Effector memory CD8-positive, alpha-beta T cell (primary cell): ENCODE results near the gene ERAP2.
"Not testable (repeated sequence)": the region's sequence is repeated elsewhere in the genome, so short reads cannot be mapped to it uniquely, and the experiment has no call there.

ENCODE experiments used
- ATAC-seq: fragments of 150-1000 bp; cut with Tn5 transposase; replicated peaks from 2 replicates; pipeline ENCODE4 v1.10.0; 2021; ENCODE audit warnings: mild to moderate bottlenecking, moderate library complexity
- DNase-seq, 3 experiments: peaks; one replicate each; pipeline ENCODE4 v3.0.0; 2021
- H3K27ac Mint-ChIP-seq, 2 donors: one replicate each; pipeline ENCODE4 v1.8.0; 2022; ENCODE audit warnings: mild to moderate bottlenecking in 2 of 2, mixed read lengths in 2 of 2, moderate library complexity in 2 of 2
- H3K27me3 Mint-ChIP-seq, 2 donors: one replicate each; pipeline ENCODE4 v1.8.0; 2022; ENCODE audit warnings: mixed read lengths in 2 of 2
- H3K36me3 Mint-ChIP-seq: one replicate; pipeline ENCODE4 v1.8.0; 2022; ENCODE audit warnings: mild to moderate bottlenecking, moderate library complexity, mixed read lengths; ENCODE audit not compliant: insufficient read depth
- H3K4me1 Mint-ChIP-seq, 2 donors: one replicate each; pipeline ENCODE4 v1.8.0; 2022; ENCODE audit warnings: low read depth in 2 of 2, mixed read lengths in 2 of 2
- H3K4me3 Mint-ChIP-seq, 2 donors: one replicate each; pipeline ENCODE4 v1.8.0; 2022; ENCODE audit warnings: mild to moderate bottlenecking in 2 of 2, mixed read lengths in 2 of 2, moderate library complexity in 2 of 2
- H3K9me3 Mint-ChIP-seq, 2 donors: one replicate each; pipeline ENCODE4 v1.8.0; 2022; ENCODE audit warnings: mixed read lengths in 2 of 2

The ERAP2 gene

DNA sequence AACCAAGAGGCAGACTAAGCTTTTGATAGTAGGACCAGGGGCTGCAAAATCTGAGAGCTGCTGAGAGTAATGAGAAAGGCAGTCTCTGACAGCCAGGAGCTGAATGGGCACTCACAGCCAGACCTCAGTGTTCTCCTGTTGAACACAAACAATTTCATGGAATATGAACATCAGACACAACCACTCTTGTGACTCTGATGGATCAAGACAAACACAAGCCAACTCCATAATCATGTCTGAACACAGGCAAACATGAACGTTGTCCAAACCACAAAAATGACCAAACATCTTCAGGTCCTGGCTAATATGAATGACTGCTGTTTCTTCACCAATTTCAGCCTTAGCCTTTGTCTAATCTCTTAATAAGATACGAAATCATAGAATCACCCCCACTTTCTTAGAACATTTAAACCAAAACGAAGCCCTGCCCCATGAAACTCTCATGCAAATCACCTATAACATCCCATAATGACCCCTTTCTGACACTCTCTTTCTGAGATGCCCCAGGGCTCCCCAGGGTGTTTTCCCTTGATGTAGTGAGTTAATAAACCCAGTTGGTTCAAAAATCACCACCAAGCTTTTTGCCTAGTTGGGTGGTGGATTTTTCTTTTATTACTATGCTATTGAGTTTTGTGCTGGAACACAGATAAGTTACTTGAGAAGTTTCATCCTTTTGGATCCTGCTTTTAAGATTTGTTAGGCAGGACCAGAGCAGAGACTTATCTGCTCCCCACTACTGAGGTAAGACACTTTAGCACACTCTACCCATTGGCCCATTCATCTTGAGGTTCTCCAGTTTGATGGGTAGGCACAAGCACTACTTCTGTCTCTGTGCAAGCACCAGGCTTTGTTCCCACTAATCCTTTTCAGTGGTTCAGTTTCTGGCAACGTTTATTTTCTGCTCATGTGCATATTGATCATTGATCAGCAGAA is 5.9 kb upstream of the ERAP2 start:
- no peaks in the 10 kb centered on the region for H3K9me3 Mint-ChIP-seq
- peaks cover 8% of the 10 kb centered on the region for H3K36me3 Mint-ChIP-seq
- no peak overlapping the region for H3K4me3 Mint-ChIP-seq
- peaks cover 7 to 22% of the 10 kb centered on the region in 2 donors for H3K4me1 Mint-ChIP-seq
- H3K27me3 Mint-ChIP-seq: no peaks in the 10 kb centered on the region
- ATAC-seq (peak; percentile 27), DNase-seq (no peak)
- no peak overlapping the region for H3K27ac Mint-ChIP-seq

- H3K36me3 Mint-ChIP-seq: peaks cover 8% of the 10 kb centered on the region
- no peak for DNase-seq
- no peaks in the 10 kb centered on the region for H3K27me3 Mint-ChIP-seq
- ATAC-seq: no peak
- H3K27ac Mint-ChIP-seq: no peak overlapping the region
- H3K4me1 Mint-ChIP-seq: peaks cover 14 to 29% of the 10 kb centered on the region in 2 donors
- no peak overlapping the region for H3K4me3 Mint-ChIP-seq
- no peaks in the 10 kb centered on the region for H3K9me3 Mint-ChIP-seq
These were observed 5.3 kb upstream of the ERAP2 start for GRCh38 chr5:96871027-96871399.

DNA sequence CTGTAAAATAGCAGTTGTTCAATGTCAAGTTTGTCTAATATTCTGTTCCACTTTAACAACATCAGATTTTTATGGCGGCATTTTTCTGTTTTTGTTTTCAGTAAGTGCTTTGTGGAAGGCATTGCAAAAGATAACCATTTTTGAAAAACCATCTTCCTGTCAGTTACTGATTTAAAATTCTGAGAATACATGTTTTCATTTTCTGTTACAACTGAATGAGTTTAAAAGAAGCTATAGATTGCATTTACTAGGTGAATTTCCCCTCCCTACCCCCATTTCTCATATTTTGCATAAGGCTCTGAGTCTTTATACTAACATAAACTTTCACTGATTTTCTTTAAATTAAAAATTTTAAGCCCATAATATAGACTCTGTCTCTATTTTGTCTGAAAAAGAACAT is 4.6 kb upstream of the ERAP2 start:
- Mint-ChIP-seq H3K36me3 (peaks cover 8% of the 10 kb centered on the region), H3K27ac (no peak overlapping the region), H3K4me3 (no peak overlapping the region), H3K9me3 (no peaks in the 10 kb centered on the region), H3K27me3 (no peaks in the 10 kb centered on the region), H3K4me1 (peaks cover 14 to 29% of the 10 kb centered on the region in 2 donors)
- no peak for DNase-seq
- no peak for ATAC-seq

- H3K4me1 Mint-ChIP-seq: peaks cover 14 to 29% of the 10 kb centered on the region in 2 donors
- DNase-seq (no peak), ATAC-seq (no peak)
- H3K27me3 Mint-ChIP-seq: no peaks in the 10 kb centered on the region
- no peaks in the 10 kb centered on the region for H3K9me3 Mint-ChIP-seq
- peaks cover 8% of the 10 kb centered on the region for H3K36me3 Mint-ChIP-seq
- no peak overlapping the region for H3K4me3 Mint-ChIP-seq
- H3K27ac Mint-ChIP-seq: peak overlapping the region; percentile 54 to 67
These were observed 2.9 kb upstream of the ERAP2 start for GRCh38 chr5:96873449-96873848.

DNA sequence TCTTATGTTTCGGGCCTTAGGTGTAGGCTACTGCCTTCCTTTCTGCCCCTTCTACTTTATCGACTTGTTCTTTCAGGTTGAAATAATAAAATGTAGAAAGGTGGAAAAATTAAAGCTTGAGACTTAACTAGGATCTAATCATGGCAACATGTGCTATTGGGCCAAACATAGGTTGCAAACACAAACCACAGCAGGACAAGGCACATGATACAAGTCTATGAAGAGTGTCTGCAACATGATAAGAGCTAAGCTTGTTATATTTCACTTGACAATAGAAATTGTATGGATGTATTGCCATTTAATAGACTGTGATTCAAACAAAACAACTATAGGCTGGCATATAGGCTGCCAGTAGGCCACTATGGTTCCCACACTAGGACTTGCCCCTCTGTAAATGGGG is 1.7 kb upstream of the ERAP2 start:
- Mint-ChIP-seq H3K36me3 (peaks cover 6% of the 10 kb centered on the region), H3K4me3 (peak overlapping the region; percentile 26 to 93), H3K27ac (peak overlapping the region; percentile 91 to 94), H3K27me3 (no peaks in the 10 kb centered on the region), H3K9me3 (no peaks in the 10 kb centered on the region), H3K4me1 (peaks cover 17 to 25% of the 10 kb centered on the region in 2 donors)
- ATAC-seq: no peak
- no peak for DNase-seq

GRCh38 chr5:96875791-96876291 is 459 bp upstream of the ERAP2 start:
- H3K27me3 Mint-ChIP-seq: no peaks in the 10 kb centered on the region
- H3K36me3 Mint-ChIP-seq: peaks cover 7% of the 10 kb centered on the region
- peak overlapping the region; percentile 84 to 93 for H3K4me3 Mint-ChIP-seq
- DNase-seq: no peak
- ATAC-seq: peak; percentile 61
- H3K9me3 Mint-ChIP-seq: no peaks in the 10 kb centered on the region
- peaks cover 28 to 32% of the 10 kb centered on the region in 2 donors for H3K4me1 Mint-ChIP-seq
- H3K27ac Mint-ChIP-seq: peak overlapping the region; percentile 91 to 94

DNA sequence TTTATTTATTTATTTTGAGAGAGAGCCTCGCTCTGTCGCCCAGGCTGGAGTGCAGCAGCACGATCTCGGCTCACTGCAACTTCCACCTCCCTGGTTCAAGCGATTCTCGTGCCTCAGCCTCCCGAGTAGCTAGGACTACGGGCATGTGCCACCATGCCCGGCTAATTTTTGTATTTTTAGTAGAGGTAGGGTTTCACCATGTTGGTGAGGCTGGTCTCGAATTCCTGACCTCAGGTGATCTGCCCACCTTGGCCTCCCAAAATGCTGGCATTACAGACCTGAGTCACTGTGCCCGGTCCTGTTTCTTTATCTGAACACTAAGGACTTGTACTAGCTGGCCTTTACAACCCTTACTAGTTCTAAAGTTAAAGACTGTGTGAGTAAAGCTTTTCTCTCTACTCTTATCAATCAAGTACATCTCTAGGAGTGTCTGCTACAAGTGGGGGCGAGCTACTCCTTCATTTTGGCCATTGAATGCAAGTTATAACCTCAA is 723 bp downstream of the ERAP2 start:
- not testable (repeated sequence) for H3K9me3 Mint-ChIP-seq, DNase-seq, H3K27me3 Mint-ChIP-seq
- peaks cover 38 to 40% of the 10 kb centered on the region in 2 donors for H3K4me1 Mint-ChIP-seq
- peak overlapping the region; percentile 91 to 94 for H3K27ac Mint-ChIP-seq
- H3K36me3 Mint-ChIP-seq: peaks cover 12% of the 10 kb centered on the region
- H3K4me3 Mint-ChIP-seq: peak overlapping the region; percentile 84 to 93
- peak; percentile 26 for ATAC-seq

DNA sequence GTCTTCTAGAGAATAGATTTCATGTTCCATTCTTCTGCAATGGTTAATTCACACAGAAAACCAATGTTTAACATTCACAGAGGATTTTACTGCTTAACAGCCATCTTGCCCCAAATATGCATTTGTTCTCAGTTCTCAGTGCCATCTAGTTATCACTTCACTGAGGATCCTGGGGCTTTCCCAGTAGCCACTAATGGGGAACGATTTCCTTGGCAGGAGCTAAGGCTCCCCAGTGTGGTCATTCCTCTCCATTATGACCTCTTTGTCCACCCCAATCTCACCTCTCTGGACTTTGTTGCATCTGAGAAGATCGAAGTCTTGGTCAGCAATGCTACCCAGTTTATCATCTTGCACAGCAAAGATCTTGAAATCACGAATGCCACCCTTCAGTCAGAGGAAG is 3.4 kb downstream of the ERAP2 start:
- ATAC-seq (no peak), DNase-seq (no peak)
- Mint-ChIP-seq H3K4me3 (peak overlapping the region; percentile 56 to 78), H3K36me3 (peaks cover 24% of the 10 kb centered on the region), H3K9me3 (no peaks in the 10 kb centered on the region), H3K27me3 (no peaks in the 10 kb centered on the region), H3K27ac (peak overlapping the region; percentile 22 to 27), H3K4me1 (peaks cover 57 to 63% of the 10 kb centered on the region in 2 donors)

DNA sequence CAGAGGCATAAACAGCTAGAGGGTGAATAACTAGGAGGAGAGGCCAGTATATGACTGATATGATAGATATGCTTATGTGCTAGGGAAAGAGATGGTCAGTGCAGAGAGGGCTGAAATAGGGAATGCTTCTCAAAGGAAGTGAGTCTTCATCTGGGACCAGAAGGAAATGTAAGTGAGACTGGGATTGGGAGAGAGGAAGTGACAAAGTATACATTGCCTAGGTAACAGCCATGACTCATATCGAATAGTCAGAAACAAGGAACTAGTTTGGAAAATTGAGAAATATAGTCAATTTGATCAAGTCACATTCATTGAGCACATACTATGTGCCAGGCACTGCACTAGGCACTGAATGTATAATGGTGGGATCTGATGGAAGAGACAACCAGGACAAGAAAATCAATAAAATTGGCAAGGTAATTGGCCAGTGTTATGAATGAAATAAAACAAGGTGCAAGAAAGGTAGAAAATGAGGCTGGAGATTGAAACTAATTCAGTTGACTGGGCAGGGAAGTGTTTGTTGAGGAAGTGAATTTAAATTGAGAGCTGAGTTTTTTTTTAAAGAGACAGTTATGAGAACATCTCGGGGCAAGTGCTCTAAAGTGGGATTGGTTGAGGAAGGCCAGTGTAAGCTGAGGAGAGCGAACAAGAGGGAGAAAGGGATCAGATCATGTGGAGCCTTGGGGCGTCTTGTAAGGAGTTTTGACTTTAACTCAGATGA is 4.3 kb downstream of the ERAP2 start:
- Mint-ChIP-seq H3K27ac (peak overlapping the region; percentile 19 to 27), H3K36me3 (peaks cover 30% of the 10 kb centered on the region), H3K9me3 (no peaks in the 10 kb centered on the region), H3K4me3 (peak overlapping the region; percentile 56 to 78), H3K27me3 (no peaks in the 10 kb centered on the region), H3K4me1 (peaks cover 60 to 65% of the 10 kb centered on the region in 2 donors)
- DNase-seq (no peak), ATAC-seq (no peak)

DNA sequence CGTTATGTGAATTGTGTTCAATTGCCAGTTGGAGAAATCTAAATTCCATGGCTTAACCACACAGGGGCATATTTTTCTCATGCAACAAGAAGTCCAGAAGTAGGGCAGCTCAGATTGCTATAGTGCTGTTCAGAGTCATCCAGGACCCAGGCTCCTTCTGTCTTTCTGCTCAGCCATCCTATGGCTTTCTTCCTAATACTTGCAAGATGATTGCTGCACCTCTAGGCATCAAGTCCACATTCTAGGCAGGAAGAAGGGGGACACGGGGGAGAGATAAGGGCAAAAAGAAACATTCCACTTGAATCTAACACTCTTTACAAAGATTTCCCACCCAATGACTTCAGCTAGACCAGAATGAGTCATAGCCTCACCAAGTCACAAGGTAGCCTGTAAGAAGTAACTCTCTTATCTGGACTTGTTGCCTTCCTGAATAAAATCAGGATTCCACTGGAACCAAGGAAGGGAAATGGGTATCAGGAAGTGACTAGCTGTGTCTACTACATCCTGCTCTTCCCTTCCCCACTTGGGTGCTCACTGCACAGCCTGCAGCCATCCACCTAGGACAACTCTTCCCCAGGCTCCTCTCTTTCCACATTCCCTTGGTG is 5.3 kb downstream of the ERAP2 start:
- ATAC-seq: no peak
- DNase-seq: no peak
- H3K27me3 Mint-ChIP-seq: no peaks in the 10 kb centered on the region
- peak overlapping the region; percentile 27 to 95 for H3K27ac Mint-ChIP-seq
- H3K4me3 Mint-ChIP-seq: peak overlapping the region; percentile 56 to 78
- peaks cover 39% of the 10 kb centered on the region for H3K36me3 Mint-ChIP-seq
- H3K9me3 Mint-ChIP-seq: no peaks in the 10 kb centered on the region
- H3K4me1 Mint-ChIP-seq: peaks cover 63 to 71% of the 10 kb centered on the region in 2 donors

DNA sequence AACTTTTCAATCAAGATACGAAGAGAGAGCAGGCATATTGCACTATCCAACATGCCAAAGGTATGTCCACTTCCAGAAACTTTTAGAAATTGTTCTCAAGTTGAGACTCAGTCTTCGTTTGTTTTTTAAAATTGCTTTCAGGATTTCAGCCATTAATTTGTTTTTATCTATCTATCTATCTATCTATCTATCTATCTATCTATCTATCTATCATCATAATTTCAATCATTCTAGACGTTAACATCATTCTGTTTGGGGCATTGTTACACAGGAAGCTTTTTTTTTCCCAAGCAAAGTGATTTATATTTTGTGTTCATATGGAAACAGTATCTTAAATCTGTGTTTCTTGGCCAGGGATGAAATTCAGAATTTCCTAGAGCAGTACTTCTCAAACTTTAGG is 7.6 kb downstream of the ERAP2 start:
- peak overlapping the region; percentile 80 to 95 for H3K27ac Mint-ChIP-seq
- no peak for ATAC-seq
- peak overlapping the region; percentile 38 to 78 for H3K4me3 Mint-ChIP-seq
- H3K9me3 Mint-ChIP-seq: no peaks in the 10 kb centered on the region
- no peaks in the 10 kb centered on the region for H3K27me3 Mint-ChIP-seq
- DNase-seq: no peak
- peaks cover 56% of the 10 kb centered on the region for H3K36me3 Mint-ChIP-seq
- peaks cover 63 to 71% of the 10 kb centered on the region in 2 donors for H3K4me1 Mint-ChIP-seq

GRCh38 chr5:96884995-96885394 is 8.7 kb downstream of the ERAP2 start:
- no peak for ATAC-seq
- H3K4me1 Mint-ChIP-seq: peaks cover 56 to 63% of the 10 kb centered on the region in 2 donors
- H3K27me3 Mint-ChIP-seq: no peaks in the 10 kb centered on the region
- H3K9me3 Mint-ChIP-seq: no peaks in the 10 kb centered on the region
- peaks cover 67% of the 10 kb centered on the region for H3K36me3 Mint-ChIP-seq
- H3K27ac Mint-ChIP-seq: peak overlapping the region; percentile 80 to 95
- no peak for DNase-seq
- peak overlapping the region in 1 of 2 donors; percentile 73 for H3K4me3 Mint-ChIP-seq
